Endothelial cell (in vitro differentiated cells): ENCODE results near the gene SCYL3. TPM values are rescaled to one million over a fixed set of nuclear protein-coding genes. Genes with fewer than 3 reads are reported as not detected.

Source experiments
- DNase-seq: peaks from one replicate; pipeline ENCODE4 v3.0.0; 2021; ENCODE audit warnings: low spot score
- H3K27ac Mint-ChIP-seq: one replicate; pipeline ENCODE4 v1.8.0; 2021; ENCODE audit warnings: mixed read lengths, inconsistent platforms; ENCODE audit not compliant: unreplicated experiment
- H3K27me3 Mint-ChIP-seq: one replicate; pipeline ENCODE4 v1.8.0; 2021; ENCODE audit warnings: mild to moderate bottlenecking, moderate library complexity, mixed read lengths, inconsistent platforms; ENCODE audit not compliant: unreplicated experiment
- H3K36me3 Mint-ChIP-seq: one replicate; pipeline ENCODE4 v1.8.0; 2021; ENCODE audit warnings: mild to moderate bottlenecking, low read depth, mixed read lengths, inconsistent platforms; ENCODE audit not compliant: unreplicated experiment
- H3K4me1 Mint-ChIP-seq: one replicate; pipeline ENCODE4 v1.8.0; 2021; ENCODE audit warnings: mild to moderate bottlenecking, mixed read lengths, inconsistent platforms; ENCODE audit not compliant: unreplicated experiment
- H3K4me3 Mint-ChIP-seq: one replicate; pipeline ENCODE4 v1.8.0; 2021; ENCODE audit warnings: mild to moderate bottlenecking, mixed read lengths, inconsistent platforms; ENCODE audit not compliant: unreplicated experiment
- H3K9me3 Mint-ChIP-seq: one replicate; pipeline ENCODE4 v1.8.0; 2021; ENCODE audit warnings: mixed read lengths, inconsistent platforms; ENCODE audit not compliant: unreplicated experiment
- total RNA-seq: library from RNA; stranded (reverse); fragmentation: NEBNext Ultra II Directional; extraction: Animal tissue kit (Norgen Biotek cat#: 25700); gene quantifications from one replicate; pipeline ENCODE4 v1.2.1, GENCODE V29; 2021; ENCODE audit not compliant: unreplicated experiment
- TF ChIP-seq, protein P1 (sequence below): fragments of 200-600 bp; sonication (generic); IDR thresholded peaks from one replicate; pipeline ENCODE4 v1.5.0; 2021; ENCODE audit warnings: antibody characterized with exemption; ENCODE audit not compliant: unreplicated experiment

SCYL3 gene
- total RNA-seq, 1 donor from 2014 or later: 19.2 TPM

DNA sequence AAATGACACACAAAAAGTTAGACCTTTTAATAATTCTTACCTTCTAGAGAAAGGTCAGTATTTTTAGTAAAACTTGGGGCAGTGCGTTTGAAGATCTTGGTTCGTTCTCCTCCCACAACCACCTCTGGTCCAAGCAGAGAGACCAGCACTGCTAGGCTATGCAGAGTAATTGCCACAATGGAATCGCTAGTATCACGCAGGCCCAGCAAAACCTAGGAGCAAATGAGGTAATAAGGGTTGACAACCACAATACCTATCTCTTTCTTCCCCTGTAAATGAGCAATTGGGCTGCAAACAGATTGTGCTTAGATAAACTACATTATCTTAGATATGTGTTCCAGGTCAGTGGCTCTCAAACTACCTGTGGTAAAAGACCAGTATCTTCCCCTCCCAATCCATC, 34.7 kb downstream of the SCYL3 start:
- H3K4me3 Mint-ChIP-seq: no peak overlapping the region
- no peak for DNase-seq
- no peak overlapping the region for H3K27ac Mint-ChIP-seq
- H3K36me3 Mint-ChIP-seq: peaks cover 31% of the 10 kb centered on the region
- H3K9me3 Mint-ChIP-seq: no peaks in the 10 kb centered on the region
- H3K27me3 Mint-ChIP-seq: peaks cover 2% of the 10 kb centered on the region
- H3K4me1 Mint-ChIP-seq: peaks cover 5% of the 10 kb centered on the region
- TF ChIP-seq, protein P1, sequence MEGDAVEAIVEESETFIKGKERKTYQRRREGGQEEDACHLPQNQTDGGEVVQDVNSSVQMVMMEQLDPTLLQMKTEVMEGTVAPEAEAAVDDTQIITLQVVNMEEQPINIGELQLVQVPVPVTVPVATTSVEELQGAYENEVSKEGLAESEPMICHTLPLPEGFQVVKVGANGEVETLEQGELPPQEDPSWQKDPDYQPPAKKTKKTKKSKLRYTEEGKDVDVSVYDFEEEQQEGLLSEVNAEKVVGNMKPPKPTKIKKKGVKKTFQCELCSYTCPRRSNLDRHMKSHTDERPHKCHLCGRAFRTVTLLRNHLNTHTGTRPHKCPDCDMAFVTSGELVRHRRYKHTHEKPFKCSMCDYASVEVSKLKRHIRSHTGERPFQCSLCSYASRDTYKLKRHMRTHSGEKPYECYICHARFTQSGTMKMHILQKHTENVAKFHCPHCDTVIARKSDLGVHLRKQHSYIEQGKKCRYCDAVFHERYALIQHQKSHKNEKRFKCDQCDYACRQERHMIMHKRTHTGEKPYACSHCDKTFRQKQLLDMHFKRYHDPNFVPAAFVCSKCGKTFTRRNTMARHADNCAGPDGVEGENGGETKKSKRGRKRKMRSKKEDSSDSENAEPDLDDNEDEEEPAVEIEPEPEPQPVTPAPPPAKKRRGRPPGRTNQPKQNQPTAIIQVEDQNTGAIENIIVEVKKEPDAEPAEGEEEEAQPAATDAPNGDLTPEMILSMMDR: no peak

GRCh38 chr1:169858467-169858866, 35.2 kb downstream of the SCYL3 start:
- Mint-ChIP-seq H3K36me3 (peaks cover 29% of the 10 kb centered on the region), H3K4me3 (no peak overlapping the region), H3K27me3 (peaks cover 2% of the 10 kb centered on the region), H3K9me3 (no peaks in the 10 kb centered on the region), H3K27ac (no peak overlapping the region), H3K4me1 (peaks cover 5% of the 10 kb centered on the region)
- no peak for DNase-seq
- TF ChIP-seq, protein P1: no peak

DNA sequence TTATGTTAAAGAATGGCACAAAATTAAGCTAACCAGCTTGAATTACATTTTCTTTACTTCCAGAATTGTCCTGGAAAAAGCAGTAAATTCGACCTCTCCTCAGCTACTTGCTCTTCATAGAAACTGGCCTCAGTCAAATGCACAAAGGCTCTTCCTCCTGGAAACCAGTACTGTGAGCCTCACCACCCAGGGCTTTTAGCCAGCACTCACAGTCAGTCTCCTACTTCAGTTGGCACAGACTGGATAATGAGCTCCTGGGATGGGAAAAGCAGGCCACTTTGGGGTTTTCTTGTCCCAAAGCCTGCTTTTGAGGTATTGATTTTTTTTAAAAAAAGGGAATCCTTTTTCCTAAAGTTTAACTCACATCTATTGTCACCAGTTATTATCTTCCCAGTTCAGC, 40.4 kb downstream of the SCYL3 start:
- H3K36me3 Mint-ChIP-seq: peaks cover 20% of the 10 kb centered on the region

GRCh38 chr1:169849346-169850022, 44.2 kb downstream of the SCYL3 start:
- H3K36me3 Mint-ChIP-seq: peaks cover 20% of the 10 kb centered on the region

More for the DNA sequence above, 40.4 kb downstream of the SCYL3 start:
- H3K27me3 Mint-ChIP-seq: no peaks in the 10 kb centered on the region
- TF ChIP-seq, protein P1: no peak
- no peak overlapping the region for H3K4me3 Mint-ChIP-seq
- no peak overlapping the region for H3K27ac Mint-ChIP-seq
- DNase-seq: no peak
- no peaks in the 10 kb centered on the region for H3K9me3 Mint-ChIP-seq
- H3K4me1 Mint-ChIP-seq: no peaks in the 10 kb centered on the region

GRCh38 chr1:169848456-169848855, 45.2 kb downstream of the SCYL3 start:
- Mint-ChIP-seq H3K27me3 (no peaks in the 10 kb centered on the region), H3K36me3 (peaks cover 17% of the 10 kb centered on the region), H3K9me3 (no peaks in the 10 kb centered on the region), H3K4me3 (no peak overlapping the region), H3K27ac (no peak overlapping the region), H3K4me1 (no peaks in the 10 kb centered on the region)
- no peak for DNase-seq
- TF ChIP-seq, protein P1: no peak

More at GRCh38 chr1:169849346-169850022, 44.2 kb downstream of the SCYL3 start:
- Mint-ChIP-seq H3K9me3 (no peaks in the 10 kb centered on the region), H3K27ac (no peak overlapping the region), H3K4me1 (no peaks in the 10 kb centered on the region), H3K27me3 (no peaks in the 10 kb centered on the region), H3K4me3 (no peak overlapping the region)
- TF ChIP-seq, protein P1: no peak
- no peak for DNase-seq
